T-helper 1 cell treated with Interleukin-12 subunit alpha and Interleukin-12 subunit beta and Interleukin-4 antibody, amounts not matched to agents 30 ng/mL and 1 ng/mL, for 36 hours (primary cell): ENCODE results near the gene GNAS. TPM values are rescaled to one million over a fixed set of nuclear protein-coding genes. Genes with fewer than 3 reads are reported as not detected.

Experiments
- total RNA-seq: library from RNA; stranded (reverse); gene quantifications from 2 replicates; pipeline ENCODE4 v1.2.3, GENCODE V29; 2022

The GNAS gene
- total RNA-seq, 1 donor from 2014 or later = 675 TPM

Other genes with a start within 250 kb of the GNAS start
- 138 and 140 TPM in 2 replicates for gene STX16, start 201.4 kb upstream of the GNAS start, total RNA-seq
- gene NPEPL1, start 159.9 kb upstream of the GNAS start, total RNA-seq = 27.4 and 30.8 TPM in 2 replicates
- gene GNAS-AS1, start 1.8 kb upstream of the GNAS start, total RNA-seq = 1.3 and 1.4 TPM in 2 replicates
- gene NELFCD, start 128.5 kb downstream of the GNAS start, total RNA-seq = 73.7 and 77.7 TPM in 2 replicates
- 49.0 and 50.7 TPM in 2 replicates for gene CTSZ, start 154.5 kb downstream of the GNAS start, total RNA-seq
- not detected in 2 replicates for gene TUBB1, start 166.7 kb downstream of the GNAS start, total RNA-seq
- gene ATP5F1E, start 179.6 kb downstream of the GNAS start, total RNA-seq = 77.5 and 87.7 TPM in 2 replicates
- gene PRELID3B, start 190.1 kb downstream of the GNAS start, total RNA-seq = 68.7 and 77.8 TPM in 2 replicates